Stimulated activated CD4-positive, alpha-beta T cell treated with anti-CD3 and anti-CD28 coated beads, Interleukin-2, amount 100 ng/mL, for 24 hours (primary cell): ENCODE measurements around the gene UBE2I.
A peak's percentile ranks its signal among the peaks of the same experiment; 100 is the strongest.
"Not testable (repeated sequence)": the region's sequence is repeated elsewhere in the genome, so short reads cannot be mapped to it uniquely, and the experiment has no call there.

ENCODE experiments used
- DNase-seq, 2 donors: peaks; one replicate each; pipeline ENCODE4 v3.0.0-alpha.2; 2020

Gene UBE2I

GRCh38 chr16:1293921-1294656 is 15.3 kb upstream of the UBE2I start:
- DNase-seq: no peak

GRCh38 chr16:1295465-1295864 is 14.0 kb upstream of the UBE2I start:
- DNase-seq: no peak

DNA sequence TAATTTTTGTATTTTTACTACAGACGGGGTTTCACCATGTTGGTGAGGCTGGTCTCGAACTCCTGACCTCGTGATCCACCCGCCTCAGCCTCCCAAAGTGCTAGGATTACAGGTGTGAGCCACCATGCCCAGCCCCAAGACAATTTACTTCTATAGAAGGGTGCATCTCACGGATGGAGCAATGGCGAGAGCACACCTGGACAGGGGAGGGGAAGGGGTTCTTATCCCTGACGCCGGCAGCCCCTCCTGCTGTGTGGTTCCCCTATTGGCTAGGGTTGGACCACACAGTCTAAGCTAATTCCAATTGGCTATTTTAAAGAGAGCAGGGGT is 12.8 kb upstream of the UBE2I start:
- not testable (repeated sequence) for DNase-seq

DNA sequence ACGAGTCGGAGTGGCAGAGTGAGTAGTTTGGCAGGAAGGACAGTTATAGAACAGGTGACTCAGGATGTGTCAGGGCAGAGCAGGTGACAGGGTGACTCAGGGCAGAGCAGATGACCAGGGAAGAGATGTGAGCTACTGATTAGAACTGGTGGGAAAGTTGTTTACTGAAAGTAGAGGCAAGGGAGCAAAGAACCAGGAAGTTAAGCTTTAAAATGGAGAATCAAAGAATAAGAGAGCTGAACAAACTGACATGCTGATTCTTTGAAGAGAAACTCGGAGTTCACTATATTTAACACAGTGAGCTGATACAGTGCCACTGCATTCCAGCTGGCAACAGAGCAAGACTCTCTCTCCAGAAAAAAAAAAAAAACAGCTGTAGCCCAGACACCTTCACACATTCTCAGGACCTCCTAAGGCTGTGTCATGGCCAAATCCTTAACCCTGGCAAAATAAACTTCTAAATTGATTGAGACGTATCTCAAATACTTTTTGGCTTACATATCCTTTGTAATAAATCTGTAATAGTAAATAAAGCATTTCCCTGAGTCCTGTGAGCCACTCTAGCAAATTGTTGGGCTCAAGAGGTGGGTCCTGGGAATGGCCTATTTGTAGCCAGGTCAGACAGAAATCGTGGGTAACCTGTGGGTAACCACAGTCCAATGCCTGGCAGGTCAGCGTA is 12.3 kb upstream of the UBE2I start:
- DNase-seq: no peak

- no peak for DNase-seq
These were observed 11.0 kb upstream of the UBE2I start for GRCh38 chr16:1298406-1298805.

DNA sequence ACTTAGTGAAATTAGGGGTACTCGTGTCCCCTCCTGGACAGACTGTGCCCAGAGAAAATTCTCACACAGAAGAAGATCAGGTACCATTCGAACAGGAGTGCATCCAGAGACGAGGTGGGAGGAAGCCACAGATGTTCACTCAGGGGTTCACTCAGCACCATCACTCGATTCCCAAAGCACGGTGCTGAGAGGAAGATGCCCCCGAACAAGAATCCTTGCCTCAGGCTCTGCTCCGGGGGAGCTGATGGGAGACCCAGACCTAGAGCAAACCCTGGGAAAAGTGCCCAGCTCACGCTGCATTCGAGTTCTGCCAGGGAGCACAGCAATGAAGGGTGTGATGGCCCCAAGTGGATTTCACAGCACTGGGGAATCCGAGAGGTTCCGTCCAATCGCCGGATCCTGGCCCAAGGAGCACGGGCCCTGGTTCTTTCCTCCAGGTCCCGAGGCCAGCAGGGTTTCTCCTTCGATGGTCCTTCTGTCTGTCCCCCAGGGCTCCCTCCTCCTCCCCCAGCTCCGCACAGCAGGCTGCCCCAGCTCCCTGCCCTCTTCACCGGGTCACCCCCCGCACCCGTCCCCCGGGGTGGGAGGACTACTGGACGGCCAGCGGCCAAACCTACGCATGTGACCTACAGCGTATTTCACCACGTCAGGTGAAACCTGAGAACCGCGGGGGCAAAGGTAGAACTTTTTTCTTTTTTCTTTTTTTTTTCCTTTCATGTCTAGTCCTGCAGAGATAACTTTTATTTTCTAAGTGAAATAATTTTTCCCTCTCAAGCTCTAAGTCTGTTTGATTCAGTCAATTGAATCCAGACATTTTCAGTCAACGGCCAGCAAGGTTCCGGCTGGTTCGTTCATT is 10.2 kb upstream of the UBE2I start:
- DNase-seq: no peak

- no peak for DNase-seq
These were observed 9.6 kb upstream of the UBE2I start for GRCh38 chr16:1299868-1300203.

- peak; percentile 81 to 84 for DNase-seq
These were observed 8.6 kb upstream of the UBE2I start for GRCh38 chr16:1300664-1301476.

GRCh38 chr16:1301562-1301961 is 7.9 kb upstream of the UBE2I start:
- no peak for DNase-seq

DNA sequence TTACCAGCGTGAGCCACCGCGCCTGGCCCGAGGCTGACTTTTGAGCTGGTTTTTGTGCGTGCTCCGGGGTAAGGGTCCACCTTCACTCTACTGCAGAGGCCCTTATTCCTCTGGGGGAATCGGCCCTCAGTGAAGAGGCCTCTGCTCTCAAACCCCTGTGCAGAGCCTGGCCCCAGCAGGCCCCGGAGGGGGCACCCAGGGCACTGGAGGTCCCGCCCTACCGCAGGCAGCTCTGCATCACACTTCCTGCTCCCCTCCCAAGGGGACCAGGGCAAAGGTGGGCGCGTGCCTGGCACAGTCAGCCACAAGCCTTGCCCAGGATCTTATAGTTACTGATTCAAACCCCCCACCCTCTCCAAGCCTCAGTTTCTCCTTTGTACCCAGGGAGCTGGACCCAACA is 3.6 kb upstream of the UBE2I start:
- DNase-seq: no peak

DNA sequence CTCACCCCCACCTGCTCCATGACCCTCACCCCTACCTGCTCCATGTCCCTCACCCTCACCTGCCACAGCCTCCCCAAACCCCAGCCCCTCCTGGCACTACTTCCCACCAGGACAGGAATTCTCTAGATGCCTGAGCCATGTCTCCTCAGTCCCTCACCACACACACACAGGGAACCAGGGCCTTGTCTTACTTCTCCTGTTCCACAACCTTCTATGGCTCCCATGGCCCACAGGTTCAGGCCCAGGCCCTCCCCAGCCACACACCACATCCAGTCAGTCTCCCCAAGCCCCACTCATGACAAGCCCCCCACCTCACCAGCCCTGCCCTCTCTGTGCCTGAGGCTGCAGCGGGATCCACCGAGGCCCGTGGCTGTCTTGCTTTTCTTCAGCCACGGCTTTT is 3.1 kb upstream of the UBE2I start:
- no peak for DNase-seq

- DNase-seq: no peak
These were observed 1.1 kb upstream of the UBE2I start for GRCh38 chr16:1308036-1308976.

DNA sequence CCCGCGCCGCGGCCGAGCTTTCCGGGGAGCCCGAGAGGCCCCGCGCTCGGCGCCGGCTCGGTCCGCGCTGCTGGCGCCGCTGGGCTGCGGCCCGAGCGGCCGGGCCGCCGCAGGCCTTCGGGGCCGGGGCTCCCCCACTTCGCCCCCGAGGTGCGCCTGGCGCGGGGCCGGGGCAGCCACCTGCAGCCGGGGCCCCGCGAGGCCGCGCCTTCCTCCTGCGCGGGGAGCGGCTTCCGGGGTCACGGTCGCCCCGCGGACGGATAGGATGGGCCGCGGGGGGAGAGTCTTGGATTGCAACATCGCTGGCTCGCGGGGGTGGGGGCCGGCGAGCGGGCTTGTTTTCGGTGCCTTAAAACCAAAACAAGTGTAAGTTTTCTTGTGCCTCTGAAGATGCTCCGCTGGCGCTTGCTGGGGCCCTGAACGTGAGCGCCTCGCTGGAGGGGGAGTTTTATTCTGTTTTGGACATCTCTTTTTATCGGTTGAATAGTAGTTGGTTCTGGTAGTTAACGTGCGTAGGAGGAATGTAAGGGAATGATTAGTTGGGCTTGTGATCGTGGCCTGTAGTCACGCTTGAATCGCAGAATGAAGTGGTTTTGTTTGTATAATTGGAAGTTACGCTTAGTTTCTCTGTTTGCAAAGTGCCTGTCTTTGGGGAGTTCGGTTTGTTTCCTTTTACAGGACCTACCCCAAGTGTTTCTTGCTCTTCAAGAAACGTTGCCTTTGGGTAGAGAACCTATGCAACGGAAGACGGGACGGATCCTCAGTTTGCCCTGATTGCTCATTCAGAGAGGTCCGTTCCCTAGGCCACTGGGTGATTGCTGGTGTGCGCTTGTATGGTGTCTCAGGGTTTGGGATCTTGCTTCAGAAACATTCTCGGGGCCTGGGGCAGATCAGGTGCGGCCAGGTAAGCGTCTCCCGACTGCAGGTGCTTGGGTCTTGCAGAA is 724 bp downstream of the UBE2I start:
- DNase-seq: peak; percentile 63 to 64

DNA sequence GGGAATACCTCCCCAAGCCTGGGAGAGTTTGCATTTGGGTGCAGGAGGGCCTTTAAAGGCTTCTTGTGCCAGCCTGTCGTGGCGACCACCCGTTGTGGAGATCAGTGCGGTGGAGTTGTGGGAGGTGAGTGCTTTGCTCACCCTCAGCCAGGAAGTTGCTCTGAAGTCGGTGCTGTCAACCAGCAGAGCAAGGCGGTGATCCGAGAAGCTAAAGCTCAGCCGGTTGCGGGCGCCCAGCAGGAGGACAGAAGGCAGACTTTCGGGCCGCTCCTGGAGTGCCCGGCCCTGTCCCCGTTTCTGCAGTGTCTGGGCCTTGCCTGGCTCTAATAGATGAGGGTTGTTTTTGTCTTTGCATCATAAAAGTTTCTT is 1.4 kb downstream of the UBE2I start:
- DNase-seq: peak; percentile 39 to 42

DNA sequence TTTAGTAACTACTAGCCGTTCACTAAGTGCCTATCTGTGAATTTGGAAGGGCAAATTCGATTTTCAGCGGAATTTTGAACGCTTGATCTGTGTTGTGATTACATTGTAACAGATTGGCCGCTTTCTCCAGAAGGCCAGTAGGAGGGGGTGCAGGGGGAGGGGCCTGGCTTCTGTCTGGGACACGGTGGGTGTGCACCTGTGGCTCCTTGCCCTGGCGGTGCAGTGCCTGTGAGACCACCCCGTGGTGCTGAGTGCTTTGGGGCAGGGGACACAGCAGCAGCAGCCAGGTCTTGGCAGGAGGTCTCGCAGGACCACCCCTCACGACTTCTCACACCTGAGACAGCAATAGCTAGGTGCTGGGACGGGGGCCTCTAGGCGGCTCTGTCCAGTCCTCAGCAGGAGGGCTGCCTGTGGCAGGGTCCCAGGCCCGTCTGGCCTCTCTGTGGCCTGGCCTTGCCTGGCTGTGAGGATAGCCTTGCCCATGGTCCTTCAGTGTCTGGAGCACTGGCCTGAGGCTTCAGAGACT is 1.8 kb downstream of the UBE2I start:
- no peak for DNase-seq

- no peak for DNase-seq
These were observed 2.5 kb downstream of the UBE2I start for GRCh38 chr16:1311738-1312466.

DNA sequence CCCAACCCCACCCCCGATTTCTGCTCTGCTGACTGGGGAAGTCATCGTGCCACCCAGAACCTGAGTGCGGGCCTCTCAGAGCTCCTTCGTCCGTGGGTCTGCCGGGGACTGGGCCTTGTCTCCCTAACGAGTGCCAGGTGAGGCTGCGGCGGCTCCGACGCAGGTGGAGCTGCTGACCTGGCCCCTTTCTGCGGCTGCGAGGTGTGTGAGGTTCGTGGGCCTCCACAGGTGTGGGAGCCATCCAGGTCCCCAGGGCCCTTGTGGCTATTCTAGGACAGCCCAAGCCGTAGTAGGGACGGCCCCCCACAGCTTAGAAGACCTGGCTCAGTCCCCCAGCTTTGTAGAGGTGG is 3.0 kb downstream of the UBE2I start:
- DNase-seq: no peak

GRCh38 chr16:1312903-1313302 is 3.5 kb downstream of the UBE2I start:
- no peak for DNase-seq

GRCh38 chr16:1313721-1314369 is 4.4 kb downstream of the UBE2I start:
- DNase-seq: no peak
